ENCODE measurements around the gene SPATS2L.

The SPATS2L gene

GRCh38 chr2:200352636-200353035, 46.1 kb downstream of the SPATS2L start:
- peak; percentile 52 for DNase-seq

GRCh38 chr2:200353120-200353519, 46.6 kb downstream of the SPATS2L start:
- DNase-seq: no peak

GRCh38 chr2:200353874-200354273, 47.4 kb downstream of the SPATS2L start:
- no peak for DNase-seq

- no peak for DNase-seq
Measured at GRCh38 chr2:200354833-200355751, 48.6 kb downstream of the SPATS2L start.

- no peak for DNase-seq
Measured at GRCh38 chr2:200356321-200356720, 49.8 kb downstream of the SPATS2L start.

- peak; percentile 95 for DNase-seq
Measured at GRCh38 chr2:200356857-200357384, 50.4 kb downstream of the SPATS2L start.

- DNase-seq: peak; percentile 67
Measured at GRCh38 chr2:200357845-200358244, 51.4 kb downstream of the SPATS2L start.

GRCh38 chr2:200359552-200359951, 53.1 kb downstream of the SPATS2L start:
- DNase-seq: no peak

- no peak for DNase-seq
Measured at GRCh38 chr2:200360364-200360763, 53.9 kb downstream of the SPATS2L start.

GRCh38 chr2:200362202-200362917, 55.9 kb downstream of the SPATS2L start:
- DNase-seq: no peak

GRCh38 chr2:200363279-200363678, 56.8 kb downstream of the SPATS2L start:
- no peak for DNase-seq

GRCh38 chr2:200364142-200364541, 57.6 kb downstream of the SPATS2L start:
- DNase-seq: no peak

- DNase-seq: no peak
Measured at GRCh38 chr2:200364620-200365019, 58.1 kb downstream of the SPATS2L start.

GRCh38 chr2:200365209-200365608, 58.7 kb downstream of the SPATS2L start:
- DNase-seq: no peak

- DNase-seq: no peak
Measured at GRCh38 chr2:200367155-200367554, 60.7 kb downstream of the SPATS2L start.

GRCh38 chr2:200369886-200370285, 63.4 kb downstream of the SPATS2L start:
- DNase-seq: no peak

GRCh38 chr2:200373231-200373630, 66.7 kb downstream of the SPATS2L start:
- DNase-seq: no peak

- DNase-seq: no peak
Measured at GRCh38 chr2:200373973-200374416, 67.5 kb downstream of the SPATS2L start.

GRCh38 chr2:200376513-200377354, 70.2 kb downstream of the SPATS2L start:
- no peak for DNase-seq

GRCh38 chr2:200377355-200378336, 71.2 kb downstream of the SPATS2L start:
- DNase-seq: no peak

GRCh38 chr2:200378652-200379290, 72.3 kb downstream of the SPATS2L start:
- peak; percentile 54 for DNase-seq
